ENCODE results near the gene ISG15. TPM values are rescaled to one million over a fixed set of nuclear protein-coding genes. Genes with fewer than 3 reads are reported as not detected.

The ISG15 gene
- total RNA-seq, 1 experiment from 2014 or later = 758 TPM

DNA sequence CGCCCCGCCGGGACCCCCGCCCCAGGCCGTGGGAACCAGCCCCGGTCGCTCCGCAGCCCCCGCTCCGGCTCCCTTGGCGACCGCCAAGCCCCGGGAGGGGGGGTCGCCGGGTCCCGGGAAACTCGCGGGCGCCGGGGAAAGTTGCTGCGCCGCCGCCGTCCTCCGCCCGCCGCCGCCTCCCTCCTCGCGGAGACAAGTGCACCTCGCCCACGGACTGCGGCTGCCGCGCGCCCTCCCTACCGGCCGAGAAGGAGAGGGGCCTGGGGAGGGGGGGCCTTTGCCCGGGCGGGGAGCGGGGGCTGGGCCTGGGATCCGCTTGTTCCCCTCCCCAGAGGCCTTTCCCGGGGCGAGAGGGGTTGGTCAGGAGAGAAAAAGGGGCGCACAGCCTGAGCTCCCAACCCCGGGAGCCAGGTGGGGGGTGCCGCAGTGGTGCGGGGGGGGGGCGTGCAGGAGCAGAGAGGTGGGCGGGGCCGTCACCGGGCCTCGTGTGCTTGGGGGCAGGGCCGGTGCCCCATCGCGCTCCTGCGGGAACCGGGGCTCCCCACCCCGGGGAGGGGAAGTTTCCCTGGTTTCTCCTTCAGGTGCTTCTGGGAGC lies 7.2 kb downstream of the ISG15 start:
- Histone ChIP-seq H3K9me3 (ENCODE audit: low read length) (no peaks in the 10 kb centered on the region), H3K4me2 (ENCODE audit: low read length) (peak overlapping the region; percentile 99), H3K9ac (ENCODE audit: low read length) (peak overlapping the region; percentile 93), H3K36me3 (ENCODE audit: low read depth, low read length) (peaks cover 23% of the 10 kb centered on the region; the same call in 1 of the 2 replicates), H4K20me1 (ENCODE audit: low read length) (peaks cover 23% of the 10 kb centered on the region), H2AFZ (ENCODE audit: low read length) (no peak overlapping the region), H3K79me2 (ENCODE audit: low read length) (peaks cover 55% of the 10 kb centered on the region), H3K27me3 (ENCODE audit: low read length) (no peaks in the 10 kb centered on the region), H3F3A (ENCODE audit: low read length, unreplicated experiment) (no peaks in the 10 kb centered on the region), H3K4me3 (ENCODE audit: low read length) (peak overlapping the region; percentile 84), H3K4me1 (ENCODE audit: insufficient read depth, low read length) (peaks cover 43% of the 10 kb centered on the region), H3K27ac (ENCODE audit: low read length) (peak overlapping the region; percentile 96), H3K9me2 (replicated peaks; ENCODE audit: low read length) (no peaks in the 10 kb centered on the region)
- intact Hi-C loops (cut with micrococcal nuclease) = no loop called here
- ATAC-seq (peak; percentile 3; the same call in 1 of the 2 replicates), DNase-seq (peak; percentile 43)
- POLR2A ChIA-PET (ENCODE audit: unreplicated experiment) = interaction anchor here (0.6 kb wide), 1 partner anchor 380 kb away, joined by 10 read pairs; no protein-coding TSS in a partner anchor
- no TSS peak for BruUV-seq (replicated peaks)
- TF ChIP-seq EZH2 (IDR thresholded peaks at IDR 0.05; ENCODE audit: low read length, unreplicated experiment) = no peak
- TF ChIP-seq EZH2phosphoT487 (IDR thresholded peaks at IDR 0.05; ENCODE audit: borderline replicate concordance, low read length) = no peak
- TF ChIP-seq, protein P1, sequence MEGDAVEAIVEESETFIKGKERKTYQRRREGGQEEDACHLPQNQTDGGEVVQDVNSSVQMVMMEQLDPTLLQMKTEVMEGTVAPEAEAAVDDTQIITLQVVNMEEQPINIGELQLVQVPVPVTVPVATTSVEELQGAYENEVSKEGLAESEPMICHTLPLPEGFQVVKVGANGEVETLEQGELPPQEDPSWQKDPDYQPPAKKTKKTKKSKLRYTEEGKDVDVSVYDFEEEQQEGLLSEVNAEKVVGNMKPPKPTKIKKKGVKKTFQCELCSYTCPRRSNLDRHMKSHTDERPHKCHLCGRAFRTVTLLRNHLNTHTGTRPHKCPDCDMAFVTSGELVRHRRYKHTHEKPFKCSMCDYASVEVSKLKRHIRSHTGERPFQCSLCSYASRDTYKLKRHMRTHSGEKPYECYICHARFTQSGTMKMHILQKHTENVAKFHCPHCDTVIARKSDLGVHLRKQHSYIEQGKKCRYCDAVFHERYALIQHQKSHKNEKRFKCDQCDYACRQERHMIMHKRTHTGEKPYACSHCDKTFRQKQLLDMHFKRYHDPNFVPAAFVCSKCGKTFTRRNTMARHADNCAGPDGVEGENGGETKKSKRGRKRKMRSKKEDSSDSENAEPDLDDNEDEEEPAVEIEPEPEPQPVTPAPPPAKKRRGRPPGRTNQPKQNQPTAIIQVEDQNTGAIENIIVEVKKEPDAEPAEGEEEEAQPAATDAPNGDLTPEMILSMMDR (conservative IDR thresholded peaks at IDR 0.05; ENCODE audit: low read depth, low read length) = no peak
- CTCF ChIA-PET = interaction anchor here (0.6 kb wide), 2 partner anchors 19 to 44 kb away, joined by 3 to 4 read pairs; no protein-coding TSS in a partner anchor

DNA sequence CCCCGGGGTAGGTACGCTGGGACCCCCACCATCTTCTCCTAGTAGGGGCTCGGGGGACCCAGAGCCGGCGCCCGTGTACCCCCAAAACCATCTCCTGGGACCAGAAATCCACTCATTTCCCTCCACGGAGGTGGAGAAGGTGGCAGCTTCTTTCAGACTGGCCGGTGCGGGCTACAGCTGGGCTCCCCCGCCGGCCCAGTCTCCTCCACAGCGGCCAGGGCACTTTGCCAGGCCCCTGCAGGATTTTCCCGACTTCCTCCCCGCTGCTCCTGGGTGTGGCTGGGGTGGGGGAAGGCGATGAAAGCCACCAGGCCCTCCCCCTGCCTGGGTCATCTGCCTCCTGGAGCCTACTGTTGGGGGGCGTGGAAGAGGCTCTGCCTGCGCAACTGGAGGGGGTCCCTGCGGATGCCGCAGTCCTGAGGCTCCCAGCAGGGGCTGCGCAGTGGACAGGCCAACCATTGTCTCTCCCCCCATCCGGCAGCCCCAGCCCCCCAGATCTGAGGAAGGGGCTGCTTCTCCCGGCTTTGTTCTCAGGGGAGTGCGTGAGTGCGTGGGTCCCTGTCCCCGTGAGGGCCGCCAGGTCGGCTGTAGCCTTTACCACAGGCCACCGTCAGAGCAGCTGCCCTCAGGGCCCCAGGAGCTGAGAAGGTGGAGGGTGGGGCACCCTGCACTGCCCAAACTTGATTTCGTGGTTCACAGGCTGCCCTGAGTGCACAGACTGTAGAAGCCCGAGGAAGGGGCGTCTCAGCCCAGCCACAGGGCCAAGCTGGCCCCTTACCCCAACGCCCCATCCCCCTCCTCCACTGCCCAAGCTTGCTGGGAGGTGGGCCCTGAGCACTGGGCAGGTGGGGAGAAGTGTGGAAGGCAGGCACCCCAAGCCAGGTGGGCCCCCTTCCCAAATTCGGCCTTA lies 8.0 kb downstream of the ISG15 start:
- H3K9me3 ChIP-seq (ENCODE audit: low read length) = no peaks in the 10 kb centered on the region
- intact Hi-C loops (cut with micrococcal nuclease) = no loop called here
- H4K20me1 ChIP-seq (ENCODE audit: low read length) = peaks cover 30% of the 10 kb centered on the region
- peak overlapping the region; percentile 99 for H3K4me2 ChIP-seq (ENCODE audit: low read length)
- POLR2A ChIA-PET (ENCODE audit: unreplicated experiment) = interaction anchor here (0.6 to 1.1 kb wide), 3 partner anchors 8 to 41 kb away, joined by 3 to 7 read pairs (median 4); partner anchors contain the start of gene ISG15
- DNase-seq (peak; percentile 91), ATAC-seq (peak; percentile 27)
- CTCF ChIA-PET = no interaction called here
- H3K9me2 ChIP-seq (replicated peaks; ENCODE audit: low read length) = no peaks in the 10 kb centered on the region
- no peak for TF ChIP-seq EZH2 (IDR thresholded peaks at IDR 0.05; ENCODE audit: low read length, unreplicated experiment)
- TF ChIP-seq EZH2phosphoT487 (IDR thresholded peaks at IDR 0.05; ENCODE audit: borderline replicate concordance, low read length) = no peak
- TF ChIP-seq, protein P1 (conservative IDR thresholded peaks at IDR 0.05; ENCODE audit: low read depth, low read length) = no peak
- peak overlapping the region; percentile 84 for H3K4me3 ChIP-seq (ENCODE audit: low read length)
- peak overlapping the region; percentile 93 for H3K9ac ChIP-seq (ENCODE audit: low read length)
- H3K4me1 ChIP-seq (ENCODE audit: insufficient read depth, low read length) = peaks cover 48% of the 10 kb centered on the region
- H3K79me2 ChIP-seq (ENCODE audit: low read length) = peaks cover 63% of the 10 kb centered on the region
- no peaks in the 10 kb centered on the region for H3K27me3 ChIP-seq (ENCODE audit: low read length)
- H3F3A ChIP-seq (ENCODE audit: low read length, unreplicated experiment) = no peaks in the 10 kb centered on the region
- no peak overlapping the region for H2AFZ ChIP-seq (ENCODE audit: low read length)
- H3K36me3 ChIP-seq (ENCODE audit: low read depth, low read length) = peaks cover 29% of the 10 kb centered on the region
- H3K27ac ChIP-seq (ENCODE audit: low read length) = peak overlapping the region; percentile 96
- BruUV-seq (replicated peaks) = TSS peak; percentile 45

Data from PC-3 (cell line).